ENCODE measurements around the gene SCNN1G. TPM values are rescaled to one million over a fixed set of nuclear protein-coding genes. Genes with fewer than 3 reads are reported as not detected.
"Not testable (repeated sequence)": the region's sequence is repeated elsewhere in the genome, so short reads cannot be mapped to it uniquely, and the experiment has no call there.

Gene SCNN1G
- total and polyA plus RNA-seq, 4 donors, result not detected

DNA sequence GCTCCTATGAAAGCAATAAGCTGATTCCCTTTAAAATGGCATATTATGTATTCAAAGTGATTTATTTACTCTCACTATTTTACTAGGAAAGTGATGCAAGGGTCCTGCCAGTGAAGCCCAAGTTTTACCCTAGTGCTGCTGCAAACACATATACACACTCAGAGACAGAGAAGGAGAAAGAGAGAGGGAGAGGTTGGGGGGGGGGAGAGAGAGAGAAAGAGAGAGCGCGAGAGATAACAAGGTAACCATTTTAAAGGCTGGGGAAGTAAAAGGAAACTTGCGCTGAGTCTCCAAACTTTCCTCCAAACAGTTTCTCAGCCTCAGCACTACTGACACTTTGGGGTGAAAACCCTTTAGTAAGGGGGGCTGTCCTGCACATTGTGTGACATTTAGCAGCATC is 39.2 kb upstream of the SCNN1G start:
- Histone ChIP-seq H3K27me3 (ENCODE audit: control insufficient read depth in 4 of 4, insufficient read depth in 4 of 4, low read length in 3 of 4) (no peaks in the 10 kb centered on the region), H3K4me1 (ENCODE audit: control insufficient read depth in 4 of 4, insufficient read depth in 4 of 4, low read length in 3 of 4) (peaks cover 6 to 26% (median 16%) of the 10 kb centered on the region in 4 donors), H3K4me3 (ENCODE audit: low read depth in 1 of 3, low read length in 3 of 3) (no peak overlapping the region), H3K27ac (ENCODE audit: low read depth in 1 of 2, low read length in 2 of 2) (no peak overlapping the region), H3K36me3 (ENCODE audit: control insufficient read depth in 4 of 4, insufficient read depth in 3 of 4, low read depth in 1 of 4, low read length in 3 of 4) (no peaks in the 10 kb centered on the region), H3K9ac (ENCODE audit: low read depth in 1 of 2, low read length in 2 of 2) (no peak overlapping the region), H3K9me3 (ENCODE audit: control insufficient read depth in 4 of 4, low read length in 3 of 4) (peaks cover 0 to 4% (median 1%) of the 10 kb centered on the region in 4 donors)
- WGBS, result 96% methylated on average over 3 of the region's 3 CpGs
- no peak for DNase-seq (ENCODE audit: low spot score)
- TF ChIP-seq, protein P1, sequence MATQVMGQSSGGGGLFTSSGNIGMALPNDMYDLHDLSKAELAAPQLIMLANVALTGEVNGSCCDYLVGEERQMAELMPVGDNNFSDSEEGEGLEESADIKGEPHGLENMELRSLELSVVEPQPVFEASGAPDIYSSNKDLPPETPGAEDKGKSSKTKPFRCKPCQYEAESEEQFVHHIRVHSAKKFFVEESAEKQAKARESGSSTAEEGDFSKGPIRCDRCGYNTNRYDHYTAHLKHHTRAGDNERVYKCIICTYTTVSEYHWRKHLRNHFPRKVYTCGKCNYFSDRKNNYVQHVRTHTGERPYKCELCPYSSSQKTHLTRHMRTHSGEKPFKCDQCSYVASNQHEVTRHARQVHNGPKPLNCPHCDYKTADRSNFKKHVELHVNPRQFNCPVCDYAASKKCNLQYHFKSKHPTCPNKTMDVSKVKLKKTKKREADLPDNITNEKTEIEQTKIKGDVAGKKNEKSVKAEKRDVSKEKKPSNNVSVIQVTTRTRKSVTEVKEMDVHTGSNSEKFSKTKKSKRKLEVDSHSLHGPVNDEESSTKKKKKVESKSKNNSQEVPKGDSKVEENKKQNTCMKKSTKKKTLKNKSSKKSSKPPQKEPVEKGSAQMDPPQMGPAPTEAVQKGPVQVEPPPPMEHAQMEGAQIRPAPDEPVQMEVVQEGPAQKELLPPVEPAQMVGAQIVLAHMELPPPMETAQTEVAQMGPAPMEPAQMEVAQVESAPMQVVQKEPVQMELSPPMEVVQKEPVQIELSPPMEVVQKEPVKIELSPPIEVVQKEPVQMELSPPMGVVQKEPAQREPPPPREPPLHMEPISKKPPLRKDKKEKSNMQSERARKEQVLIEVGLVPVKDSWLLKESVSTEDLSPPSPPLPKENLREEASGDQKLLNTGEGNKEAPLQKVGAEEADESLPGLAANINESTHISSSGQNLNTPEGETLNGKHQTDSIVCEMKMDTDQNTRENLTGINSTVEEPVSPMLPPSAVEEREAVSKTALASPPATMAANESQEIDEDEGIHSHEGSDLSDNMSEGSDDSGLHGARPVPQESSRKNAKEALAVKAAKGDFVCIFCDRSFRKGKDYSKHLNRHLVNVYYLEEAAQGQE (IDR thresholded peaks at IDR 0.05), result no peak
- TF ChIP-seq FOXA2 (IDR thresholded peaks at IDR 0.05), result no peak
- TF ChIP-seq, protein P2, sequence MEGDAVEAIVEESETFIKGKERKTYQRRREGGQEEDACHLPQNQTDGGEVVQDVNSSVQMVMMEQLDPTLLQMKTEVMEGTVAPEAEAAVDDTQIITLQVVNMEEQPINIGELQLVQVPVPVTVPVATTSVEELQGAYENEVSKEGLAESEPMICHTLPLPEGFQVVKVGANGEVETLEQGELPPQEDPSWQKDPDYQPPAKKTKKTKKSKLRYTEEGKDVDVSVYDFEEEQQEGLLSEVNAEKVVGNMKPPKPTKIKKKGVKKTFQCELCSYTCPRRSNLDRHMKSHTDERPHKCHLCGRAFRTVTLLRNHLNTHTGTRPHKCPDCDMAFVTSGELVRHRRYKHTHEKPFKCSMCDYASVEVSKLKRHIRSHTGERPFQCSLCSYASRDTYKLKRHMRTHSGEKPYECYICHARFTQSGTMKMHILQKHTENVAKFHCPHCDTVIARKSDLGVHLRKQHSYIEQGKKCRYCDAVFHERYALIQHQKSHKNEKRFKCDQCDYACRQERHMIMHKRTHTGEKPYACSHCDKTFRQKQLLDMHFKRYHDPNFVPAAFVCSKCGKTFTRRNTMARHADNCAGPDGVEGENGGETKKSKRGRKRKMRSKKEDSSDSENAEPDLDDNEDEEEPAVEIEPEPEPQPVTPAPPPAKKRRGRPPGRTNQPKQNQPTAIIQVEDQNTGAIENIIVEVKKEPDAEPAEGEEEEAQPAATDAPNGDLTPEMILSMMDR (IDR thresholded peaks at IDR 0.05; ENCODE audit: low read depth, low read length, missing input control), result no peak
- TF ChIP-seq RAD21 (IDR thresholded peaks at IDR 0.05), result no peak
- no peak for TF ChIP-seq SP1 (IDR thresholded peaks at IDR 0.05)
- TF ChIP-seq RXRA (IDR thresholded peaks at IDR 0.05), result no peak
- TF ChIP-seq GABPA (IDR thresholded peaks at IDR 0.05 in 1 of 2, conservative IDR thresholded peaks at IDR 0.05 in 1 of 2), result no peak

DNA sequence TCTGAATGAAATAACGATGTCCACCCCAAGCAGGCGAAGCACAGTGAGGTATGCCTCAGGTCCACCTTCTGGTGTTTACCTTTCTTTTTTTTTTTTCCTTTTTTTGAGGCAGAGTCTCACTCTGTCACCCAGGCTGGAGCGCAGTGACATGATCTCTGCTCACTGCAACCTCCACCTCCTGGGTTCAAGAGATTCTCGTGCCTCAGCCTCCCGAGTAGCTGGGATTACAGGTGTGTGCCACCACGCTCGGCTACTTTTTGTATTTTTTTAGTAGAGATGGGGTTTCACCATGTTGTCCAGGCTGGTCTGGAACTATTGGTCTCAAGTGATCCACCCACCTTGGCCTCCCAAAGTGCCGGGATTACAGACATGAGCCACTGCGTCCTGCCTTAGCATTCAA is 38.2 kb upstream of the SCNN1G start:
- 96% methylated on average over 9 of the region's 9 CpGs for WGBS
- H3K27me3 ChIP-seq (ENCODE audit: control insufficient read depth in 4 of 4, insufficient read depth in 4 of 4, low read length in 3 of 4); H3K27ac ChIP-seq (ENCODE audit: low read depth in 1 of 2, low read length in 2 of 2); H3K4me3 ChIP-seq (ENCODE audit: low read depth in 1 of 3, low read length in 3 of 3); H3K9me3 ChIP-seq (ENCODE audit: control insufficient read depth in 4 of 4, low read length in 3 of 4); H3K36me3 ChIP-seq (ENCODE audit: control insufficient read depth in 4 of 4, insufficient read depth in 3 of 4, low read depth in 1 of 4, low read length in 3 of 4); H3K9ac ChIP-seq (ENCODE audit: low read depth in 1 of 2, low read length in 2 of 2); DNase-seq (ENCODE audit: low spot score): not testable (repeated sequence)
- peaks cover 7 to 29% (median 17%) of the 10 kb centered on the region in 4 donors for H3K4me1 ChIP-seq (ENCODE audit: control insufficient read depth in 4 of 4, insufficient read depth in 4 of 4, low read length in 3 of 4)

DNA sequence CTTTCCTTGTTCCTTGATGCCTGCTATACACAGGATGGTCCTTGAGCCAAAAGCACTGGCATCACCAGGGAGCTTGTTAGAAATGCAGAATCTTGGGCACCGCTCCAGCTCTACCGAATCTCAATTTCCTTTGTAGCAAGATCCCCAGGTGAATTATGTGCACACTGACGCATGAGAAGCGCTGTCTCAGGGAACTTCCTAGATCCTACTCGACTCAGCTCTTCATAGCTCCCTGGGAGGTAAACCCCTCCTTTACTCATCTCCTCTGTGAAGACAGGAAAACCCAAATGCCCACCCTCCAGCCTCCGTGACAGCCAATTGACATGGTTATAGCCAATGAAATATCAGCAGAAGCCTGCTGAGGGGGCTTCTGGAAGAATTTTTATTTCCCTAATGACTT is 37.4 kb upstream of the SCNN1G start:
- Histone ChIP-seq H3K36me3 (ENCODE audit: control insufficient read depth in 4 of 4, insufficient read depth in 3 of 4, low read depth in 1 of 4, low read length in 3 of 4) (no peaks in the 10 kb centered on the region), H3K4me1 (ENCODE audit: control insufficient read depth in 4 of 4, insufficient read depth in 4 of 4, low read length in 3 of 4) (peaks cover 12 to 35% (median 21%) of the 10 kb centered on the region in 4 donors), H3K4me3 (ENCODE audit: low read depth in 1 of 3, low read length in 3 of 3) (no peak overlapping the region), H3K9me3 (ENCODE audit: control insufficient read depth in 4 of 4, low read length in 3 of 4) (no peaks in the 10 kb centered on the region), H3K27me3 (ENCODE audit: control insufficient read depth in 4 of 4, insufficient read depth in 4 of 4, low read length in 3 of 4) (no peaks in the 10 kb centered on the region), H3K27ac (ENCODE audit: low read depth in 1 of 2, low read length in 2 of 2) (no peak overlapping the region), H3K9ac (ENCODE audit: low read depth in 1 of 2, low read length in 2 of 2) (no peak overlapping the region)
- WGBS, result 86% methylated on average over 6 of the region's 6 CpGs
- DNase-seq (ENCODE audit: low spot score), result no peak
- TF ChIP-seq HNF4G (IDR thresholded peaks at IDR 0.05) (no peak), RXRA (IDR thresholded peaks at IDR 0.05) (no peak), NR2F2 (IDR thresholded peaks at IDR 0.05) (no peak), YY1 (IDR thresholded peaks at IDR 0.05) (no peak), FOXA2 (IDR thresholded peaks at IDR 0.05) (no peak), EGR1 (IDR thresholded peaks at IDR 0.05; ENCODE audit: low read depth in 2 of 2) (no peak)
- TF ChIP-seq, protein P2 (IDR thresholded peaks at IDR 0.05; ENCODE audit: low read depth, low read length, missing input control), result no peak
- TF ChIP-seq, protein P3, sequence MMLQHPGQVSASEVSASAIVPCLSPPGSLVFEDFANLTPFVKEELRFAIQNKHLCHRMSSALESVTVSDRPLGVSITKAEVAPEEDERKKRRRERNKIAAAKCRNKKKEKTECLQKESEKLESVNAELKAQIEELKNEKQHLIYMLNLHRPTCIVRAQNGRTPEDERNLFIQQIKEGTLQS (IDR thresholded peaks at IDR 0.05), result no peak
- TF ChIP-seq, protein P4, sequence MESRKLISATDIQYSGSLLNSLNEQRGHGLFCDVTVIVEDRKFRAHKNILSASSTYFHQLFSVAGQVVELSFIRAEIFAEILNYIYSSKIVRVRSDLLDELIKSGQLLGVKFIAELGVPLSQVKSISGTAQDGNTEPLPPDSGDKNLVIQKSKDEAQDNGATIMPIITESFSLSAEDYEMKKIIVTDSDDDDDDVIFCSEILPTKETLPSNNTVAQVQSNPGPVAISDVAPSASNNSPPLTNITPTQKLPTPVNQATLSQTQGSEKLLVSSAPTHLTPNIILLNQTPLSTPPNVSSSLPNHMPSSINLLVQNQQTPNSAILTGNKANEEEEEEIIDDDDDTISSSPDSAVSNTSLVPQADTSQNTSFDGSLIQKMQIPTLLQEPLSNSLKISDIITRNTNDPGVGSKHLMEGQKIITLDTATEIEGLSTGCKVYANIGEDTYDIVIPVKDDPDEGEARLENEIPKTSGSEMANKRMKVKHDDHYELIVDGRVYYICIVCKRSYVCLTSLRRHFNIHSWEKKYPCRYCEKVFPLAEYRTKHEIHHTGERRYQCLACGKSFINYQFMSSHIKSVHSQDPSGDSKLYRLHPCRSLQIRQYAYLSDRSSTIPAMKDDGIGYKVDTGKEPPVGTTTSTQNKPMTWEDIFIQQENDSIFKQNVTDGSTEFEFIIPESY (IDR thresholded peaks at IDR 0.05), result no peak
- TF ChIP-seq, protein P1 (IDR thresholded peaks at IDR 0.05), result no peak
